Mesangial cell (primary cell): ENCODE measurements around the gene AWAT1. TPM values are rescaled to one million over a fixed set of nuclear protein-coding genes. Genes with fewer than 3 reads are reported as not detected.

ENCODE experiments used
- total RNA-seq: library from RNA; depleted of rRNA; stranded (reverse); fragments of >200 nt; gene quantifications from 2 replicates; pipeline ENCODE4 v1.2.3, GENCODE V29; 2015

AWAT1 gene
- total RNA-seq, result not detected in 2 replicates

GRCh38 chrX:70234355-70234754 lies at the start of gene AWAT1:
Gene AWAT1, plus strand, starts transcription at chrX:70234655. Its CDS starts 41 bp downstream, at chrX:70234696.

GRCh38 chrX:70260104-70260503 lies 25.6 kb downstream of the AWAT1 start, which contains the start of gene P2RY4:
Gene P2RY4, minus strand, starts transcription at chrX:70260204. Its CDS starts 580 bp downstream, at chrX:70259624.

GRCh38 chrX:70268034-70268433 lies 33.6 kb downstream of the AWAT1 start, which contains the start of gene ARR3:
Gene ARR3, plus strand, starts transcription at chrX:70268334. Its CDS starts 1,052 bp downstream, at chrX:70269386.

GRCh38 chrX:70281951-70282350 lies 47.5 kb downstream of the AWAT1 start, which contains the start of gene RAB41:
Gene RAB41, plus strand, starts transcription at chrX:70282172. Its CDS starts 46 bp downstream, at chrX:70282218.

Other genes starting within 250 kb of the AWAT1 start
- gene AWAT2, start 184.7 kb upstream of the AWAT1 start, total RNA-seq, result not detected in 2 replicates
- not detected in 2 replicates for gene OTUD6A, start 172.2 kb upstream of the AWAT1 start, total RNA-seq
- gene IGBP1, start 101.2 kb upstream of the AWAT1 start, total RNA-seq, result 29.0 and 61.9 TPM in 2 replicates
- not detected in 2 replicates for gene DGAT2L6, start 57.2 kb upstream of the AWAT1 start, total RNA-seq
- 0.13 TPM in 1 of 2 replicates, not detected in the other for gene P2RY4, start 25.5 kb downstream of the AWAT1 start, total RNA-seq
- gene ARR3, start 33.7 kb downstream of the AWAT1 start, total RNA-seq, result not detected in 2 replicates
- gene RAB41, start 47.5 kb downstream of the AWAT1 start, total RNA-seq, result not detected in 2 replicates
- 52.2 and 58.7 TPM in 2 replicates for gene PDZD11, start 55.3 kb downstream of the AWAT1 start, total RNA-seq
- gene KIF4A, start 55.4 kb downstream of the AWAT1 start, total RNA-seq, result 0.76 and 23.8 TPM in 2 replicates
- gene GDPD2, start 188.7 kb downstream of the AWAT1 start, total RNA-seq, result 0.25 TPM in 1 of 2 replicates, not detected in the other
- 17.3 and 22.1 TPM in 2 replicates for gene DLG3, start 210.2 kb downstream of the AWAT1 start, total RNA-seq